Activated CD8-positive, alpha-beta T cell treated with anti-CD3 and anti-CD28 coated beads for 36 hours (primary cell): ENCODE measurements around the gene SCRN1. TPM values are rescaled to one million over a fixed set of nuclear protein-coding genes. Genes with fewer than 3 reads are reported as not detected.

Experiments
- ATAC-seq: fragments of 200-7000 bp; cut with Tn5 transposase; one replicate; pipeline ENCODE4 v1.10.0; 2021; ENCODE audit warnings: mild to moderate bottlenecking, moderate library complexity
- CTCF ChIA-PET: fragments of 350-600 bp; sonication (Branson Sonifier 250); formaldehyde crosslinking; loops from one replicate; lab custom pipeline; 2021; ENCODE audit warnings: antibody characterized with exemption; lab: Charles Lee
- POLR2A ChIA-PET: fragments of 350-600 bp; sonication (Branson Sonifier 250); formaldehyde crosslinking; loops from one replicate; lab custom pipeline; 2021; ENCODE audit warnings: antibody characterized with exemption; lab: Charles Lee
- DNase-seq: peaks from one replicate; pipeline ENCODE4 v3.0.0-alpha.2; 2020
- H3K27ac Mint-ChIP-seq: one replicate; pipeline ENCODE4 v1.8.0; 2021; ENCODE audit warnings: mild to moderate bottlenecking, mixed read lengths
- H3K27me3 Mint-ChIP-seq: one replicate; pipeline ENCODE4 v1.8.0; 2021; ENCODE audit warnings: mixed read lengths
- H3K36me3 Mint-ChIP-seq: one replicate; pipeline ENCODE4 v1.8.0; 2021; ENCODE audit warnings: low read depth, mixed read lengths
- H3K4me1 Mint-ChIP-seq: one replicate; pipeline ENCODE4 v1.8.0; 2021; ENCODE audit warnings: low read depth, mixed read lengths
- H3K4me3 Mint-ChIP-seq: one replicate; pipeline ENCODE4 v1.8.0; 2021; ENCODE audit warnings: mild to moderate bottlenecking, moderate library complexity, mixed read lengths
- H3K9me3 Mint-ChIP-seq: one replicate; pipeline ENCODE4 v1.8.0; 2021; ENCODE audit warnings: mixed read lengths
- intact Hi-C: fragments of 100-400 bp; cut with micrococcal nuclease; formaldehyde crosslinking; loops from one replicate; pipeline ENCODE4 v1.10.0; 2022
- total RNA-seq, 2 experiments: library from RNA; stranded (reverse); gene quantifications; one replicate each; pipeline ENCODE4 v1.2.3, GENCODE V29; 2021
- TF ChIP-seq, protein P1 (sequence below): fragments of 200-600 bp; IDR thresholded peaks from one replicate; pipeline ENCODE4 v1.8.0; 2022; ENCODE audit warnings: antibody characterized with exemption, mild to moderate bottlenecking

Gene SCRN1
- total RNA-seq, 2 experiments from 2014 or later = 10.8 to 14.7 TPM

DNA sequence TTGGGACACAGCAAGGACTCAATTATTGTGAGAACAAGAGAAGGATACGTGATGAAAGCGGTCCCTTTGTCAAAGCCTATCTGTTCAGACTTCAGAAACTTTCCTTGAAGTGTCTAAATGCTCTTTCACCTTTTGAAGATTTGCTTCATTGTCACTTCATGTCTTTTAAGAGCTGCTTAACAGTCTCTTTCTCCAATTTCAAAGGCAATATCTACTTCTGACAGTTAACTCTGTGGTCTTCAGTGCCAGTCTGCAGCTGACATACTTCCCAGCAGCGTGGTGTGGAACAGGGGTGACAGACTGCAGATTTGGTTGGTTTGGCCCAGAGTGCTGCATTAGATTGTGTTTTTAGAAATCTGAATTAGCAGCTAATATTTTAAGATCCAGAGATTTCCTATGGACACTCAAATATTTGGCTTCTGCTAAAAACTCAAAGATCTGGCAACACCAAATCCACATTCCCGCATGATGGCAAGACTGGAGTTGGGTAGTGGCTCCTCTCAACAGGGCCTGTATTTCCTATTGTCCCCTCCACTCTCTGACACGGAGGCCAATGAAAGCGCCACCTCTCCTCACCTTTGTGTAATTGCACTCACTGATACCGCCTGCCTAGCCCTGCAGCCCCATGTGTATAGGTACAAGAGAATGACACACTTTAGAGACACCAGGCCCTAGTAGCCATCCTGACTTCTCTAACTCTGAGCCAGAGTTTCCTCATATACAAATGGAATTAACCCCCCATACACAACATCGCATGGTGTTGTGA lies 11.5 kb downstream of the SCRN1 start:
- Mint-ChIP-seq H3K4me3 (no peak overlapping the region), H3K4me1 (peaks cover 7% of the 10 kb centered on the region), H3K27me3 (no peaks in the 10 kb centered on the region), H3K9me3 (no peaks in the 10 kb centered on the region), H3K36me3 (no peaks in the 10 kb centered on the region), H3K27ac (no peak overlapping the region)
- intact Hi-C loops = no loop called here
- CTCF ChIA-PET = interaction anchor here (1.1 to 2.5 kb wide), 4 partner anchors 10 to 57 kb away, joined by 4 to 9 read pairs (median 6); no protein-coding TSS in a partner anchor
- DNase-seq = peak; percentile 20
- POLR2A ChIA-PET = interaction anchor here (1.1 kb wide), 1 partner anchor 10 kb away, joined by 3 read pairs; no protein-coding TSS in a partner anchor
- TF ChIP-seq, protein P1, sequence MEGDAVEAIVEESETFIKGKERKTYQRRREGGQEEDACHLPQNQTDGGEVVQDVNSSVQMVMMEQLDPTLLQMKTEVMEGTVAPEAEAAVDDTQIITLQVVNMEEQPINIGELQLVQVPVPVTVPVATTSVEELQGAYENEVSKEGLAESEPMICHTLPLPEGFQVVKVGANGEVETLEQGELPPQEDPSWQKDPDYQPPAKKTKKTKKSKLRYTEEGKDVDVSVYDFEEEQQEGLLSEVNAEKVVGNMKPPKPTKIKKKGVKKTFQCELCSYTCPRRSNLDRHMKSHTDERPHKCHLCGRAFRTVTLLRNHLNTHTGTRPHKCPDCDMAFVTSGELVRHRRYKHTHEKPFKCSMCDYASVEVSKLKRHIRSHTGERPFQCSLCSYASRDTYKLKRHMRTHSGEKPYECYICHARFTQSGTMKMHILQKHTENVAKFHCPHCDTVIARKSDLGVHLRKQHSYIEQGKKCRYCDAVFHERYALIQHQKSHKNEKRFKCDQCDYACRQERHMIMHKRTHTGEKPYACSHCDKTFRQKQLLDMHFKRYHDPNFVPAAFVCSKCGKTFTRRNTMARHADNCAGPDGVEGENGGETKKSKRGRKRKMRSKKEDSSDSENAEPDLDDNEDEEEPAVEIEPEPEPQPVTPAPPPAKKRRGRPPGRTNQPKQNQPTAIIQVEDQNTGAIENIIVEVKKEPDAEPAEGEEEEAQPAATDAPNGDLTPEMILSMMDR = no peak
- ATAC-seq = peak; percentile 64

- ChIA-PET POLR2A (interaction anchor here (1.0 to 1.1 kb wide), 2 partner anchors 11 to 24 kb away, joined by 3 read pairs; no protein-coding TSS in a partner anchor), CTCF (interaction anchor here (1.1 to 2.5 kb wide), 4 partner anchors 9 to 55 kb away, joined by 4 to 9 read pairs (median 6); no protein-coding TSS in a partner anchor)
- DNase-seq (no peak), ATAC-seq (no peak)
- H3K4me1 Mint-ChIP-seq = peaks cover 7% of the 10 kb centered on the region
- no peak overlapping the region for H3K4me3 Mint-ChIP-seq
- H3K27ac Mint-ChIP-seq = no peak overlapping the region
- H3K9me3 Mint-ChIP-seq = no peaks in the 10 kb centered on the region
- no peaks in the 10 kb centered on the region for H3K36me3 Mint-ChIP-seq
- TF ChIP-seq, protein P1 = no peak
- no peaks in the 10 kb centered on the region for H3K27me3 Mint-ChIP-seq
- intact Hi-C loops = no loop called here
Measured at GRCh38 chr7:29976673-29977415, 12.8 kb downstream of the SCRN1 start.

DNA sequence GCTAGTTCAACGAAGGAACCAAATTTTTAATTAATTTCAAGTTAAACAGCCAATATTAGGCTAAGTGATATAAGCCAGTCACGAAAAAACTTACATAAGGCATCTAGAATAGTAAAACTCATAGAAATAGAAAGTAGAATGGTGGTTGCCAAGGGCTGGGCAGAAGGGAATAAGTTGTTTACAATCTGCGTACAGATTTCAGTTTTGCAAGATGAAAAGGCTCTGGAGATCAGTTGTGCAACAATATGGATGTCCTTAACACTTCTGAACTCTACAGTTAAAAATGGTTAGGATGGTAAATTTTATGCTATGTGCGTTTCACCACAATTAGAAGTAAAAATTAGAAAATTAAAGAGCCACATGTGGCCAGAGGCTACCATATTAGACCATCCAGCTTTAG lies 13.3 kb downstream of the SCRN1 start:
- ChIA-PET CTCF (interaction anchor here (1.7 kb wide), 1 partner anchor 12 kb away, joined by 6 read pairs; no protein-coding TSS in a partner anchor), POLR2A (interaction anchor here (1.0 kb wide), 1 partner anchor 23 kb away, joined by 3 read pairs; no protein-coding TSS in a partner anchor)
- Mint-ChIP-seq H3K4me1 (peaks cover 7% of the 10 kb centered on the region), H3K4me3 (no peak overlapping the region), H3K36me3 (no peaks in the 10 kb centered on the region), H3K27ac (no peak overlapping the region), H3K27me3 (peaks cover 1% of the 10 kb centered on the region), H3K9me3 (no peaks in the 10 kb centered on the region)
- intact Hi-C loops = no loop called here
- no peak for DNase-seq
- no peak for ATAC-seq
- TF ChIP-seq, protein P1 = no peak

DNA sequence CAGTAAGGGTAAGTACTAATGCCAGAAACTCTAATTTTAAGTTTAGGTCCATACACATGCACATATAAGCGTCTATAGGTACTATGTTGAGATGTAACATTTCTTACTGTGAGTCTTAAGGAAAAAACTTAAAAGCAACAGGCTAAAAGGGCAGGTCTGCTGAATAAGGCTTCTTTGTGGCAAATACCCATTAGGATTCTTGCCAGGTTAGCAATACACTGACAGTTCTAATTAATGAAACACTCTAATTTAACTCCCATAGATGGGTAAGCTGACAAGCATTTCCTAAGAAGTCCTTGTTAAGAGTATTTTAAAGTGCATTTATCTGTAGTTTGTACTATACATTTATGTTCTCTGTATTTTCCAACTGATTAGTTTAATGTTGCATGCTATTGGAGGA lies 14.0 kb downstream of the SCRN1 start:
- H3K36me3 Mint-ChIP-seq = no peaks in the 10 kb centered on the region
- no peaks in the 10 kb centered on the region for H3K9me3 Mint-ChIP-seq
- no peak overlapping the region for H3K4me3 Mint-ChIP-seq
- DNase-seq (no peak), ATAC-seq (no peak)
- TF ChIP-seq, protein P1 = no peak
- CTCF ChIA-PET = no interaction called here
- peaks cover 1% of the 10 kb centered on the region for H3K27me3 Mint-ChIP-seq
- no peak overlapping the region for H3K27ac Mint-ChIP-seq
- POLR2A ChIA-PET = interaction anchor here (1.1 kb wide), 1 partner anchor 744 kb away, joined by 3 read pairs; no protein-coding TSS in a partner anchor
- intact Hi-C loops = no loop called here
- H3K4me1 Mint-ChIP-seq = peaks cover 7% of the 10 kb centered on the region
